Measurements from ENCODE around the gene ZNF479.

DNA sequence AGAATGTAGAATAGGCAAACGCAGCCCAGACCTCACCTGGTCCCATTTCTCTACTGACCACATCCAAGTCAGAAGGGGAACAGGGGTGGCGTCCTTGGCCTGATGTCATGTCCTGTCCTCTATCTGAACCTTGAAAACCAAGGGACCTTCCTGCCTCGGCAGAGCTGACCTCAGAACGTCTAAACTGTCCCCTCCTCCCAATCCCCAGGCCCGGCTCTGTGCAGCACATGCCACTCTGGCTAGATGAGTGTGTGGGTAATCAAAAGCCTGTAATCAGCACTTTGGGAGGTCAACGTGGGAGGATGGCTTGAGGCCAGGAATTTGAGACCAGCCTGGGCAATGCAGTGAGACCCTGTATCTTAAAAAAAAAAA, 46.5 kb upstream of the ZNF479 start:
- TF ChIP-seq CTCF (IDR thresholded peaks at IDR 0.05 in 4 of 5, conservative IDR thresholded peaks at IDR 0.05 in 1 of 5) (no peak), POLR2A (IDR thresholded peaks at IDR 0.05) (no peak)

Data from gastrocnemius medialis (tissue), 4 donors.